Spleen (tissue), 7 donors: ENCODE data around the gene DCAF6.

ENCODE experiments used
- CTCF ChIP-seq, 11 experiments: fragments of 200-600 bp in 7 of 11; fragments of 450-650 bp in 4 of 11; sonication (generic) in 4 of 11; IDR thresholded peaks in 8 of 11; conservative IDR thresholded peaks in 3 of 11; 1 replicate in 7 of 11; 2 replicates in 4 of 11; pipeline versions ENCODE4 v1.4.0 to v1.8.0; 2016 to 2021; ENCODE audit warnings: antibody characterized with exemption in 11 of 11, inconsistent platforms in 4 of 11, mild to moderate bottlenecking in 1 of 11
- POLR2A ChIP-seq, 3 donors: fragments of 450-650 bp; IDR thresholded peaks; one replicate each; pipeline ENCODE4 v1.5.1; 2017; ENCODE audit warnings: antibody characterized with exemption in 3 of 3, mild to moderate bottlenecking in 1 of 3
- POLR2AphosphoS5 ChIP-seq, 3 donors: sonication (generic); formaldehyde crosslinking; IDR thresholded peaks; one replicate each; pipeline ENCODE4 v1.5.1; 2017; ENCODE audit warnings: antibody characterized with exemption in 3 of 3
- donor health status: DM: no; HTN: no; CAD: no; lungs with moderate emphysema.
- donor health status: DM: no; HTN: no; CAD: no.
- donor health status: DM: no; HTN: no; CAD: no.

GRCh38 chr1:167890400-167890799 is 46.1 kb upstream of the DCAF6 start:
- TF ChIP-seq POLR2A (IDR thresholded peaks at IDR 0.05) (no peak), CTCF (IDR thresholded peaks at IDR 0.05 in 8 of 11, conservative IDR thresholded peaks at IDR 0.05 in 3 of 11) (no peak), POLR2AphosphoS5 (IDR thresholded peaks at IDR 0.05) (no peak)
